Glutamatergic neuron (in vitro differentiated cells): ENCODE data around the gene RACK1. TPM values are rescaled to one million over a fixed set of nuclear protein-coding genes. Genes with fewer than 3 reads are reported as not detected.

Experiments used
- DNase-seq: peaks from one replicate; pipeline ENCODE4 v3.0.0; 2022
- H3K27ac Mint-ChIP-seq: one replicate; pipeline ENCODE4 v1.8.0; 2020; ENCODE audit warnings: mild to moderate bottlenecking, mixed read lengths, inconsistent platforms; ENCODE audit not compliant: unreplicated experiment
- H3K27me3 Mint-ChIP-seq: one replicate; pipeline ENCODE4 v1.8.0; 2020; ENCODE audit warnings: mild to moderate bottlenecking, moderate library complexity, mixed read lengths, inconsistent platforms; ENCODE audit not compliant: unreplicated experiment
- H3K36me3 Mint-ChIP-seq: one replicate; pipeline ENCODE4 v1.8.0; 2020; ENCODE audit warnings: mild to moderate bottlenecking, mixed read lengths, inconsistent platforms; ENCODE audit not compliant: unreplicated experiment
- H3K4me1 Mint-ChIP-seq: one replicate; pipeline ENCODE4 v1.8.0; 2020; ENCODE audit warnings: mild to moderate bottlenecking, low read depth, mixed read lengths, inconsistent platforms; ENCODE audit not compliant: unreplicated experiment
- H3K4me3 Mint-ChIP-seq: one replicate; pipeline ENCODE4 v1.8.0; 2020; ENCODE audit warnings: mild to moderate bottlenecking, mixed read lengths, inconsistent platforms; ENCODE audit not compliant: unreplicated experiment
- H3K9me3 Mint-ChIP-seq: one replicate; pipeline ENCODE4 v1.8.0; 2020; ENCODE audit warnings: mild to moderate bottlenecking, moderate library complexity, mixed read lengths, inconsistent platforms; ENCODE audit not compliant: unreplicated experiment
- total RNA-seq: library from RNA; stranded (reverse); fragmentation: NEBNext Ultra II Directional; extraction: Animal tissue kit (Norgen Biotek cat#: 25700); gene quantifications from one replicate; pipeline ENCODE4 v1.2.1, GENCODE V29; 2021; ENCODE audit not compliant: unreplicated experiment
- TF ChIP-seq, protein P1 (sequence below): fragments of 200-600 bp; sonication (generic); IDR thresholded peaks from one replicate; pipeline ENCODE4 v1.5.0; 2021; ENCODE audit not compliant: partially characterized antibody, unreplicated experiment

RACK1 gene
- total RNA-seq, 1 donor from 2014 or later: 1,397 TPM

DNA sequence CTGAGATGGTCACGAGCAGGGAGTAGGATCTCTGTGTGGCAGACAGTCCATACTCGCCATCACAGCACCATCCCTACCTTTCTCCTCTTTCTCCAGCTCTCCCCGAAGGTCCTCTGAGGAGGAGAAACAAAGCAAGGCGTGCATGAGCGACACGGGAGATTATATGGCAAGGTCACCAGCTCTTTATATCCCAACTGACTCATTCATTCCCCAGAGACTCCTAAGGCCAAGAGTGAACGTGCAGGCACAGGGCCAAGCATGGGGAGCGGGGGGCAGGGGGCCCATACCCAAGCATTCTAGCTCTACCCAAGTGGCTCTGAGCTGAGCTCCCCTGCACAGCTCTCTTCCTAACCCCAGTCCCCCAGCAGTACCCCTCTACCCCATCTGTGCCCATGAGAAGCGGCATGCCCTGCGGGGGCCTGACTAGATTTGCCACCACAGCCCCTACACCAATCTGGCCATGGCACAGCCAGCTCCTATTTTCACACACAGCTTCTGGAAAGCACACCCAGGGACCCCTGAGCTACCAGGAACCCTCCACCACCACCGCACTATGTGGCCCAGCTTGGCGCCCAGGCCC lies 45.5 kb downstream of the RACK1 start:
- H3K27me3 Mint-ChIP-seq: peaks cover 12% of the 10 kb centered on the region
- no peak for DNase-seq
- H3K4me1 Mint-ChIP-seq: peaks cover 17% of the 10 kb centered on the region
- H3K36me3 Mint-ChIP-seq: no peaks in the 10 kb centered on the region
- H3K9me3 Mint-ChIP-seq: peaks cover 7% of the 10 kb centered on the region
- TF ChIP-seq, protein P1, sequence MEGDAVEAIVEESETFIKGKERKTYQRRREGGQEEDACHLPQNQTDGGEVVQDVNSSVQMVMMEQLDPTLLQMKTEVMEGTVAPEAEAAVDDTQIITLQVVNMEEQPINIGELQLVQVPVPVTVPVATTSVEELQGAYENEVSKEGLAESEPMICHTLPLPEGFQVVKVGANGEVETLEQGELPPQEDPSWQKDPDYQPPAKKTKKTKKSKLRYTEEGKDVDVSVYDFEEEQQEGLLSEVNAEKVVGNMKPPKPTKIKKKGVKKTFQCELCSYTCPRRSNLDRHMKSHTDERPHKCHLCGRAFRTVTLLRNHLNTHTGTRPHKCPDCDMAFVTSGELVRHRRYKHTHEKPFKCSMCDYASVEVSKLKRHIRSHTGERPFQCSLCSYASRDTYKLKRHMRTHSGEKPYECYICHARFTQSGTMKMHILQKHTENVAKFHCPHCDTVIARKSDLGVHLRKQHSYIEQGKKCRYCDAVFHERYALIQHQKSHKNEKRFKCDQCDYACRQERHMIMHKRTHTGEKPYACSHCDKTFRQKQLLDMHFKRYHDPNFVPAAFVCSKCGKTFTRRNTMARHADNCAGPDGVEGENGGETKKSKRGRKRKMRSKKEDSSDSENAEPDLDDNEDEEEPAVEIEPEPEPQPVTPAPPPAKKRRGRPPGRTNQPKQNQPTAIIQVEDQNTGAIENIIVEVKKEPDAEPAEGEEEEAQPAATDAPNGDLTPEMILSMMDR: no peak
- H3K4me3 Mint-ChIP-seq: peak overlapping the region; percentile 34
- no peak overlapping the region for H3K27ac Mint-ChIP-seq

DNA sequence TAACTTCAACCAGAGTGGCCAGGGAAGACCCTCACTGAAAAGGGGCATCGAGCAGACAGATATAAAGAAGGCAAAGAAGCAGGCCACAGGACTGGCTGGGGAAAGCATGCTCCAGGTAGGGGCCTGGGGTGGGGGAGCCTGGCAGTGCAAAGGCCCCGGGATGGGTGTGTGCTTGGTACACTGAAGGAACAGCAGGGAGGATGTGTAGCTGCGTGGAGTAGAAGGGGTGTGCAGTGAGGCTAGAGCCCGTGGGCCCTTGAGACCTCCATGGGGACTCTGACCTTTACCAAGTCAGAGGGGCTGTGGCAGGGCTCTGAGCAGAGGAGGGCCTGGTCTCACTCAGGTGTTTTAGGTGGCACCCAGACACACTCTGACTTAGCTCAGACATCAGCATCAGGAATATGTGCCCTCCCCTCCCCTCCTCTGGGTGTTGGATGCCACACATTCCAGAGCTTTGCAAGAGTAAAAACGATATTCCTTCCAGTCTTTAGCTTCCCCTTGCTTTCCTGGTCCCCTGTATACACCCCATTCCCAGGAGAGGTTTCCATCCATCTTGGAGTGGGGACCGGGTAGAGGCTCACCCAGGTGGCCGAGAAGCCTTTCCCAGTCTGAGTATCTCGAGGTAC lies 46.3 kb downstream of the RACK1 start:
- no peak for DNase-seq
- H3K27me3 Mint-ChIP-seq: peaks cover 13% of the 10 kb centered on the region
- no peaks in the 10 kb centered on the region for H3K36me3 Mint-ChIP-seq
- no peak overlapping the region for H3K4me3 Mint-ChIP-seq
- H3K27ac Mint-ChIP-seq: no peak overlapping the region
- TF ChIP-seq, protein P1: no peak
- H3K9me3 Mint-ChIP-seq: peaks cover 7% of the 10 kb centered on the region
- peaks cover 17% of the 10 kb centered on the region for H3K4me1 Mint-ChIP-seq

DNA sequence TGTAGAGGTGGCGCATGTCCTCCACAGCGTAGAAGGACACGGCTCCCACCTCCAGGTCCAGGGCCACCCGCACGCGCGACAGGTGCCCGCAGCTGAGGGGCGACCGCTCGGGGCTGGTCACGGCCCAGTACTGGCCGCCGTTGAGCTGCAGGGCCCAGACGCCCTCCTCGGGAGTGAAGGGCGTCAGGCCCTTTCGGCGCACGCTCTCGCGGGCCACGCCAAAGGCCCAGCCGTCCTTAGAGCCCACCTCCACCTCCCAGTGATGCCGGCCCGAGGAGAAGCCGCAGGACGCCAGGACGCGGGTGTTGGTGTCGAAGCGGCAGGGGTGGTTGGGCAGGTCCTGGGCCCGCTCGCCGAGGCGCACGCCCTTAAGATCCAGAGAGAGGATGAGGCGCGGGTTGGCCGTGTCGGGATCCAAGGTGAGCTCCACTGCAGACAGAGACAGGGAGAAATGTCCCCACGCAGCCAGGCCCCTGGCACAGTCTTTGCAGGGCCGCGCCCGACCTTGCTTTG lies 48.4 kb downstream of the RACK1 start:
- Mint-ChIP-seq H3K9me3 (peaks cover 14% of the 10 kb centered on the region), H3K4me3 (no peak overlapping the region), H3K27me3 (peaks cover 24% of the 10 kb centered on the region), H3K4me1 (peaks cover 11% of the 10 kb centered on the region), H3K36me3 (no peaks in the 10 kb centered on the region), H3K27ac (no peak overlapping the region)
- TF ChIP-seq, protein P1: no peak
- no peak for DNase-seq

DNA sequence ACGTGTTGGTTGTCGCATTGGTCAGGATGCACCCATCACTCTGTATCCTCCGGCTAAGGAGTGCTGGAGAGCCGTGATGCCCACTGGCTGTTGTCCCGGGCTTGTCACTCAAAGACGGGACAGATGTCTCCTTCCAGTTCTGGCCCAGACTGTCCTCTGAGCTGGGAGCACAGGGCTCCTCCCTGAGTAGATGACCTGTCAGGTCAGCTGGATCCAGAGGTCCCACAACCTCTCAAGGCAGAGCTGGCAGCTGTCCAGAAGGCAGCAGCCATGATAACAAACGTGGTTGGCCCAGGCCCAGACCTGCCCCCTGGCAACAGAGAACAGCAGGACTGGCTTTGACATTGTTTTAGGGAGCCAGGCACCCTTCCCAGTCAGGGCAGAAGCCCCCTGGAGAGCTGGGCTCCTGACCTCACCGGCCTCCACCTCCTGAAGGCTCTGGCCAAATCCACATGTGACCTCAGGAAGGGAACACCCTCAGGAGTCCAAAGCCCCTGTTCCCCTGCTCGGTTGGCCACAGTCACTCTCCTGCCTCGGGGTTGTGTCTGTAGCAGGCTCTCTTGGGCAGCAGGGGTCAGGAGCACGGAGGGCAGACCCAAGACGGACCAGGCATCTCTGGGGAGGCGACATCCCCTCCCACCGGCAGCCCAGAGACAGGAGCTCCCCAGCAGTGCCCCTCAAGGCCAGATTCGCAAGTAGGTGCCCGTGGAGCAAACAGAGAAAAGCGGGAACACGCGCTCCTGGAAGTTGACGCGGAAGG lies 49.0 kb downstream of the RACK1 start:
- DNase-seq: no peak

More for the DNA sequence above, 49.0 kb downstream of the RACK1 start:
- Mint-ChIP-seq H3K9me3 (peaks cover 19% of the 10 kb centered on the region), H3K27me3 (peaks cover 27% of the 10 kb centered on the region), H3K4me1 (peaks cover 5% of the 10 kb centered on the region), H3K27ac (no peak overlapping the region), H3K4me3 (no peak overlapping the region), H3K36me3 (no peaks in the 10 kb centered on the region)
- TF ChIP-seq, protein P1: no peak
